ENCODE data around the gene FLNC. TPM values are rescaled to one million over a fixed set of nuclear protein-coding genes. Genes with fewer than 3 reads are reported as not detected.

Gene FLNC
- total and polyA plus RNA-seq, 5 donors, result 216 to 358 (median 279) TPM

DNA sequence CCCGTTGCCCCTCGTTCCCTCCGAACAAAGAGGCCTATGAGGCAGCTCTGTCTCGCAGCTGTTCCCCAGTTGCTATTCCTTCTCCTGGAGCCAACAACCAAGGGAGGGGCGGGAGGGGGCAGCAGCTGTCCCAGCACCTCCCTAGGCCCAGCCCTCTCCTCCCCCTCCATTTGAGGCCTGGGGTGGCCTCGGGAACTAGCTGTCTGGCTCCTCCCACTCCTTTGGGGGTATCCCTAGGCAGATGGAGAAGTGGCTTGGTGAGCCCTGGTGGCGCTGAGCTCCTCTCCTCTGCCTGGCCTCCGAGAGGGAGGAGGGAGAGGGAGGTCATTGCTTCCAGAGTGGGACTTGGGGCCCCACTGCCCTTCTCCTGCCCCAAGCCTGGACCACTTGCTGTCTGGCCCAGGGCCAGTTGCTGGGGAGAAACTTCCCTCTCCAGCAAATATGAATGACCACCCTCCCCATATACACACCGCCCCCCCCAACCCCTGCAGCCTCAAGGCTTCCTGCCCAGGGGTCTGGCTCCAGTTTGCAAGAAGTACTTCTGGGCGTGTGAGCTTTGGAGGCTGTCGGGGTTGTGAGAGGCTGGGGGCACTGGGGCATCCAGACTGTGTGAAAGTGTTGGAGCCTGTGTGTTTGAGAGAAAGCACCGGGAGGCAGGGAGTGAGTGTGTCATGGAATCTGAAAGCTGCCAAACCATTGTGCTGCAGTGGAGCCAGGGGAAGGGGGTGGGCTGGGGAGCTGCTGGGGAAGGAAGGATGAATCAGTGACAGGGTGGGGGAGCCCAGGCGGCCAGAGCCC, 3.1 kb downstream of the FLNC start:
- Histone ChIP-seq H3K4me1 (ENCODE audit: control insufficient read depth, insufficient read depth, low read length) (peaks cover 3% of the 10 kb centered on the region), H3K4me3 (ENCODE audit: low read length) (peak overlapping the region; percentile 33), H3K27ac (ENCODE audit: low read length) (peak overlapping the region; percentile 31), H3K27me3 (ENCODE audit: control insufficient read depth, insufficient read depth) (no peaks in the 10 kb centered on the region), H3K9me3 (ENCODE audit: control insufficient read depth, low read length) (no peaks in the 10 kb centered on the region)
- peak; percentile 80 to 85 (median 82) for DNase-seq
- intact Hi-C loops (cut with DNase I), result no loop called here
- 5% methylated on average over 13 of the region's 13 CpGs for WGBS
- peak; percentile 26 to 77 for ATAC-seq

DNA sequence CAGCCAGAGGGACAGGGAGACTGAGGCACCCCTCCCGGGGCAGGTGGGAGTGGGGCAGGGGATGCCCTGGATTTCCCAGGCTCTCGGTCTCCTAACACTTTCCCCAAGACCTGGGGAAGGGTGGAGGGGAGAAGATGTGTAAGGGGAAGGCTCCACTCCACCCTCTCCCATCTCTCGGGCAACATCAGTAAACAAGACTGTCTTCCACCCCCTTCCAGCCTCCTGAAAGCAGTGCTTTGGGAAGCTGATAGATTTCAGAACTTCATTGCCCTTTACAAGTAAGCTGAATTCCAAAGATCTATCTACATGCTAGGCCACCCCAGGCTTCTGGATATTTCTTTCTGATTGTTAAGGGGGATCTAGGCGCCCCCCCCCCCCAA, 3.7 kb downstream of the FLNC start:
- no peaks in the 10 kb centered on the region for H3K27me3 ChIP-seq (ENCODE audit: control insufficient read depth, insufficient read depth)
- no peak overlapping the region for H3K4me3 ChIP-seq (ENCODE audit: low read length)
- no peaks in the 10 kb centered on the region for H3K9me3 ChIP-seq (ENCODE audit: control insufficient read depth, low read length)
- 22% methylated on average over 4 of the region's 4 CpGs for WGBS
- peak overlapping the region; percentile 16 for H3K27ac ChIP-seq (ENCODE audit: low read length)
- DNase-seq, result no peak
- intact Hi-C loops (cut with DNase I), result no loop called here
- ATAC-seq, result no peak
- H3K4me1 ChIP-seq (ENCODE audit: control insufficient read depth, insufficient read depth, low read length), result peaks cover 3% of the 10 kb centered on the region

DNA sequence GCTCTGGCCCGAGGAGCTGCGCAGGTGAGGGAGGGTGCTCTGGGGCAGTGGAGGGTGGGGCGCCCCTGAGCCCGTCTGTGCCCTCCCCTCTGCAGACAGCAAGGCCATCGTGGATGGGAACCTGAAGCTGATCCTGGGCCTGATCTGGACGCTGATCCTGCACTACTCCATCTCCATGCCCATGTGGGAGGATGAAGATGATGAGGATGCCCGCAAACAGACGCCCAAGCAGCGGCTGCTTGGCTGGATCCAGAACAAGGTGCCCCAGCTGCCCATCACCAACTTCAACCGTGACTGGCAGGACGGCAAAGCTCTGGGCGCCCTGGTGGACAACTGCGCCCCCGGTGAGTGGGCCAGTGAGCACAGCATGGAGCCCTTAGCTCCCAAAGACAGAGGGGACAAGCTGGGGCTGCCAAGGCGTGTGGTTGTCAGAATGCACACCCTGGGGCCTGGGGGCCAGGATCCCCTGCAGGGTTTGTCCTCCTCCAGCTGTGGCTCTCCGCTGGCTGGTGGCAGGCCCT, 5.1 kb downstream of the FLNC start:
- no peak for ATAC-seq
- H3K27me3 ChIP-seq (ENCODE audit: control insufficient read depth, insufficient read depth), result no peaks in the 10 kb centered on the region
- no peak overlapping the region for H3K4me3 ChIP-seq (ENCODE audit: low read length)
- intact Hi-C loops (cut with DNase I), result no loop called here
- H3K27ac ChIP-seq (ENCODE audit: low read length), result no peak overlapping the region
- WGBS, result 86% methylated on average over 16 of the region's 16 CpGs
- no peaks in the 10 kb centered on the region for H3K9me3 ChIP-seq (ENCODE audit: control insufficient read depth, low read length)
- DNase-seq, result no peak
- no peaks in the 10 kb centered on the region for H3K4me1 ChIP-seq (ENCODE audit: control insufficient read depth, insufficient read depth, low read length)

- WGBS, result 66% methylated on average over 14 of the region's 14 CpGs
- intact Hi-C loops (cut with DNase I), result no loop called here
- Histone ChIP-seq H3K4me3 (ENCODE audit: low read length) (no peak overlapping the region), H3K27me3 (ENCODE audit: control insufficient read depth, insufficient read depth) (no peaks in the 10 kb centered on the region), H3K9me3 (ENCODE audit: control insufficient read depth, low read length) (no peaks in the 10 kb centered on the region), H3K27ac (ENCODE audit: low read length) (peak overlapping the region; percentile 19), H3K4me1 (ENCODE audit: control insufficient read depth, insufficient read depth, low read length) (no peaks in the 10 kb centered on the region)
- ATAC-seq, result no peak
- DNase-seq, result peak in 1 of 3 donors; percentile 64
These were observed 5.8 kb downstream of the FLNC start for GRCh38 chr7:128835790-128836641.

DNA sequence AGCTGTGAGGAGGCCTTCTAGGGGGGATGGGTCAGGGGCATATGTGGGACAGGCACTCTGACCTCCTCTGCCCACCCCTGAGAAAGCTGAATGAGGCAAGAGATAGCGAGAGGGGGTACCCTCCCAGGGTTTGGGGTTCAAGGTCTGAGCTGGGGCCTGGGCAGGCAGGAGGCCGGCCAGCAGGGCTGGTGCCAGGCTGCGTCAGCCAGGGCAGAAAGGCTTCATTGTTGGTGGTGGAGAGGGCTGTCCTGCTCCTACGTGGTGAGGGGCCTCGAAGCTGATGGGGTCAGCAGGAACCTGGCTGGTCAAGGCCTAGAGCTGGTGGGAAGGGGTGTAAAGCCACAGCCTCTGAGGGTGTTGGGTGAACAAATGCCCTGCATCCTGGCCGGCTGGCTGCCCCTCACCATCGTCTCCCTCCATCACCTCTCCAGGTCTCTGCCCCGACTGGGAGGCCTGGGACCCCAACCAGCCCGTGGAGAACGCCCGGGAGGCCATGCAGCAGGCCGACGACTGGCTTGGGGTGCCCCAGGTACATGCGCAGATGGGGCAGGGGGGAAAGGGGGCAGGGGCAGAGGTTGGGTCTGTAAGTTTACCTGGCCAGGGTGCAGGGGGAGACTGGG, 6.6 kb downstream of the FLNC start:
- intact Hi-C loops (cut with DNase I), result no loop called here
- no peak overlapping the region for H3K4me3 ChIP-seq (ENCODE audit: low read length)
- peak in 1 of 3 donors; percentile 49 for DNase-seq
- 90% methylated on average over 14 of the region's 14 CpGs for WGBS
- no peak for ATAC-seq
- no peak overlapping the region for H3K27ac ChIP-seq (ENCODE audit: low read length)
- no peaks in the 10 kb centered on the region for H3K27me3 ChIP-seq (ENCODE audit: control insufficient read depth, insufficient read depth)
- no peaks in the 10 kb centered on the region for H3K4me1 ChIP-seq (ENCODE audit: control insufficient read depth, insufficient read depth, low read length)
- H3K9me3 ChIP-seq (ENCODE audit: control insufficient read depth, low read length), result no peaks in the 10 kb centered on the region

DNA sequence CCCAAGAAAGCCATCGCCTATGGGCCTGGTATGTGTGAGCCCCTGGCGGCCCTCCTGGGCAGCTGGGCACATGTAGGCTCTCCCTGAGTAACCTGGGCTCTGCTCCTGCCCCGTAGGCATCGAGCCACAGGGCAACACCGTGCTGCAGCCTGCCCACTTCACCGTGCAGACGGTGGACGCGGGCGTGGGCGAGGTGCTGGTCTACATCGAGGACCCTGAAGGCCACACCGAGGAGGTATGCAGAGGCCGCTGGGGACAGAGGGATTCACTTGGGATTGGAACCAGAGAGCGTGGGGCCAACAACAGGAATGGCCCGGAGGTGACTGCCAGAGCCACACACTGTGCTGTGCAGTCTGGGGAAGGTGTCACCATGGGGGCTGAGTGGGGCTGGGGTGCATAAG, 7.3 kb downstream of the FLNC start:
- WGBS, result 92% methylated on average over 16 of the region's 16 CpGs
- intact Hi-C loops (cut with DNase I), result no loop called here
- no peaks in the 10 kb centered on the region for H3K4me1 ChIP-seq (ENCODE audit: control insufficient read depth, insufficient read depth, low read length)

DNA sequence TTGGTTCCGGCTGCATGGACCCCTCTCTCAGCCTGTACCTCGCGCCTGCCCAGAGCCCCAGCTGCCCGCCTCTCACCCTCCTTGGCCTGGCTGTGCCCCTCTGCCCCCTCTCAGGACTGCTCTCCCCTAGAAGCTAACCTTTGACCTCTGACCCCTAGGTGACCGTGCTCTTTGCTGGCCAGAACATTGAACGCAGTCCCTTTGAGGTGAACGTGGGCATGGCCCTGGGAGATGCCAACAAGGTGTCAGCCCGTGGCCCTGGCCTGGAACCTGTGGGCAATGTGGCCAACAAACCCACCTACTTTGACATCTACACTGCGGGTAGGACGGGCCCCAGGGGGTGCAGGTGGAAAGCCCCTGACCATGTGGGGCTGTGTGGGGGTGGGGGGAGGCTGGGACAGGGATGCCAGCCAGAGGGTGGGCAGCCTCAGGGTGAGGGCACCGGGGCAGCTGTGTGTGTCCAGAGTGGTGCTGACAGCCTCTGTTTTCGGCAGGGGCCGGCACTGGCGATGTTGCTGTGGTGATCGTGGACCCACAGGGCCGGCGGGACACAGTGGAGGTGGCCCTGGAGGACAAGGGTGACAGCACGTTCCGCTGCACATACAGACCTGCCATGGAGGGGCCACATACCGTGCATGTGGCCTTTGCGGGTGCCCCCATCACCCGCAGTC, 8.0 kb downstream of the FLNC start:
- Histone ChIP-seq H3K9me3 (ENCODE audit: control insufficient read depth, low read length) (no peaks in the 10 kb centered on the region), H3K27ac (ENCODE audit: low read length) (no peak overlapping the region), H3K4me1 (ENCODE audit: control insufficient read depth, insufficient read depth, low read length) (no peaks in the 10 kb centered on the region), H3K4me3 (ENCODE audit: low read length) (no peak overlapping the region), H3K27me3 (ENCODE audit: control insufficient read depth, insufficient read depth) (no peaks in the 10 kb centered on the region)
- no peak for ATAC-seq
- intact Hi-C loops (cut with DNase I), result no loop called here
- WGBS, result 89% methylated on average over 22 of the region's 22 CpGs
- DNase-seq, result peak in 2 of 3 donors; percentile 8 to 63

More for the DNA sequence above, 7.3 kb downstream of the FLNC start:
- no peaks in the 10 kb centered on the region for H3K27me3 ChIP-seq (ENCODE audit: control insufficient read depth, insufficient read depth)
- H3K4me3 ChIP-seq (ENCODE audit: low read length), result no peak overlapping the region
- no peak for ATAC-seq
- no peaks in the 10 kb centered on the region for H3K9me3 ChIP-seq (ENCODE audit: control insufficient read depth, low read length)
- no peak for DNase-seq
- no peak overlapping the region for H3K27ac ChIP-seq (ENCODE audit: low read length)

DNA sequence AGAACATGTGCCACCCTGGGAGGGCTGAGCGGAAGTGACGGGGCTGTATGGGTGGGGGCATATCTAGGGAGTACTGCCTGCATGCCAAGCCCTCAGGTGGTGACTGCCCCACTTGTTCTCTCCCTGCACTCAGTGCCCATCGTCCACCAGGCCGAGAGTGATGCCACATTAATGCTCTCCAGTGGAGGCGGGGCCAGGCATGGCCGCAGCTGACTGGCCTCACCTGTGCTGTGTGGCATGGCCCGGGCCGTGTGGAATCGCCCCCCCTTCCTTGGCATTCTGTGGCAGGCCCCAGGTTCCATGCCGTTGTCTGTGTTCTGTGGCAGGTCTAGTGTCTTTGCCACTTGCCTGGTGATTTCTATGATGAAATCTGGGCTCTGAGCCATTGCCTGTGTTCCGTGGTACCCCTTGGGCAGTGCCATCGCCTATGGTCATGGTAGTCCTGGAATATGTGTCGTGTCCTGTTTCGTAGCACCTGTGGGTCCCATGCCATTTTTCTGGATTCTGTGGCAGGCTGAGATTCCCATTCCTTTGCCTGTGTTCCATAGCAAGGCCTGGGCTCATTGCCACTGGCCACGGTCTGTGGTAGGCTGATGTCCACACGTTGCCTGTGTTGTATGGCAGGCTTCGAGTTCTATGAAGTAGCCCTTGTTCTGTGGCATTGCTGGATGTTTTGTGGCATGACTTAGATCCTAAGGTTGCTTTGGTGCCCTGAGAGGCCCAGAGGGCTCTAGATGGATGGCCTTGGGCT, 8.9 kb downstream of the FLNC start:
- Histone ChIP-seq H3K4me3 (ENCODE audit: low read length) (no peak overlapping the region), H3K9me3 (ENCODE audit: control insufficient read depth, low read length) (no peaks in the 10 kb centered on the region), H3K27ac (ENCODE audit: low read length) (no peak overlapping the region), H3K4me1 (ENCODE audit: control insufficient read depth, insufficient read depth, low read length) (no peaks in the 10 kb centered on the region), H3K27me3 (ENCODE audit: control insufficient read depth, insufficient read depth) (no peaks in the 10 kb centered on the region)
- intact Hi-C loops (cut with DNase I), result no loop called here
- DNase-seq (peak in 2 of 3 donors; percentile 3 to 42), ATAC-seq (no peak)
- WGBS, result 84% methylated on average over 17 of the region's 17 CpGs

DNA sequence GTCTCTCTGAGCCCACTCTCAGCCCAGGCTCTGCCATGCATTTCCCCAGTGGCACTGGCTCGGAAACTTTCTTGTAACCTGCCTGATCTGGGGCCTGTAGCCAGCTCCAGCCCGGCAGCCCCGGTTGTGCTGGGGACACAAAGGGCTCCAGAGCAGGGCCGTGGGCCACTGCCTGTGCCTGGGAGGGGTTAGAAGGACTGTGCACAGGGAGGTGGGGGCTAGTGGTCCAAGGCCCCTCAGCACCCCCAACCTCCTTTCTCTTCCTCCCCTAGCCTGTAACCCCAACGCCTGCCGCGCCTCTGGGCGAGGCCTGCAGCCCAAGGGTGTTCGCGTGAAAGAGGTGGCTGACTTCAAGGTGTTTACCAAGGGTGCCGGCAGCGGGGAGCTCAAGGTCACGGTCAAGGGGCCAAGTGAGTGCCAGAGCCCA, 9.6 kb downstream of the FLNC start:
- intact Hi-C loops (cut with DNase I), result no loop called here

More for the DNA sequence above, 9.6 kb downstream of the FLNC start:
- H3K27me3 ChIP-seq (ENCODE audit: control insufficient read depth, insufficient read depth), result no peaks in the 10 kb centered on the region
- ATAC-seq, result no peak
- no peak overlapping the region for H3K27ac ChIP-seq (ENCODE audit: low read length)
- H3K4me1 ChIP-seq (ENCODE audit: control insufficient read depth, insufficient read depth, low read length), result no peaks in the 10 kb centered on the region
- no peak overlapping the region for H3K4me3 ChIP-seq (ENCODE audit: low read length)
- no peaks in the 10 kb centered on the region for H3K9me3 ChIP-seq (ENCODE audit: control insufficient read depth, low read length)
- WGBS, result 88% methylated on average over 13 of the region's 13 CpGs
- DNase-seq, result peak in 2 of 3 donors; percentile 9 to 10

Data from right cardiac atrium (tissue), 5 donors.